H1 (cell line): ENCODE results near the gene FRMD4B. TPM values are rescaled to one million over a fixed set of nuclear protein-coding genes. Genes with fewer than 3 reads are reported as not detected.

Experiments
- CTCF ChIA-PET: fragments of 300-600 bp; sonication (Branson Sonifier 250); formaldehyde crosslinking; loops from one replicate; lab custom pipeline; 2021; ENCODE audit not compliant: partially characterized antibody; lab: Charles Lee
- POLR2A ChIA-PET: fragments of 300-600 bp; sonication (Branson Sonifier 250); formaldehyde crosslinking; loops from one replicate; lab custom pipeline; 2021; ENCODE audit warnings: inconsistent platforms; ENCODE audit not compliant: partially characterized antibody; lab: Charles Lee
- DNase-seq, 2 experiments: peaks; one replicate each; pipeline versions ENCODE4 v3.0.0 to v3.0.0-alpha.2; 2010 to 2022; ENCODE audit warnings: low spot score in 2 of 2, low read depth in 1 of 2, mixed read lengths in 1 of 2
- FAIRE-seq: peaks from 2 replicates; lab custom pipeline; 2011; peaks lifted over from hg19 to GRCh38; lab: Jason Lieb, UNC
- H2AFZ ChIP-seq: 2 replicates; pipeline ENCODE4 v1.8.1; 2012; ENCODE audit warnings: low read length, inconsistent platforms
- H2AK5ac ChIP-seq: 2 replicates; pipeline ENCODE4 v1.6.1; 2013; ENCODE audit warnings: low read depth, low read length
- H2BK120ac ChIP-seq: replicated peaks from 2 replicates; pipeline ENCODE3; 2013; ENCODE audit warnings: low read depth, low read length, inconsistent platforms
- H2BK12ac ChIP-seq: 2 replicates; pipeline ENCODE4 v1.6.1; 2013; ENCODE audit warnings: low read depth, low read length
- H2BK15ac ChIP-seq: 2 replicates; pipeline ENCODE4 v1.6.1; 2013; ENCODE audit warnings: low read length
- H2BK20ac ChIP-seq: 2 replicates; pipeline ENCODE4 v1.6.1; 2013; ENCODE audit warnings: low read length
- H2BK5ac ChIP-seq: 2 replicates; pipeline ENCODE4 v1.6.1; 2013; ENCODE audit warnings: low read depth, low read length
- H3K14ac ChIP-seq: 2 replicates; pipeline ENCODE4 v1.6.1; 2013; ENCODE audit warnings: inconsistent platforms; ENCODE audit not compliant: insufficient read length
- H3K18ac ChIP-seq: 2 replicates; pipeline ENCODE4 v1.6.1; 2013; ENCODE audit warnings: low read length; ENCODE audit errors: extremely low read depth
- H3K23ac ChIP-seq: 2 replicates; pipeline ENCODE4 v1.6.1; 2013; ENCODE audit warnings: inconsistent platforms; ENCODE audit not compliant: insufficient read length
- H3K23me2 ChIP-seq: 2 replicates; pipeline ENCODE4 v1.6.1; 2013; ENCODE audit warnings: low read depth, low read length
- H3K27ac ChIP-seq: 2 replicates; pipeline ENCODE4 v1.6.1; 2011; ENCODE audit warnings: low read depth, low read length, inconsistent platforms
- H3K27me3 ChIP-seq, 4 experiments: replicated peaks in 1 of 4; 1 replicate in 1 of 4; 2 replicates in 3 of 4; pipeline versions ENCODE4 v1.6.1 to v1.8.1; 2011 to 2013; ENCODE audit warnings: low read length in 3 of 4, mild to moderate bottlenecking in 3 of 4, inconsistent platforms in 2 of 4, mixed read lengths in 2 of 4, moderate library complexity in 1 of 4; ENCODE audit not compliant: control insufficient read depth in 3 of 4, insufficient read depth in 3 of 4; ENCODE audit errors: extremely low read depth in 1 of 4
- H3K36me3 ChIP-seq, 4 experiments: 2 replicates each; pipeline versions ENCODE4 v1.6.1 to v1.8.1; 2011 to 2013; ENCODE audit warnings: mild to moderate bottlenecking in 4 of 4, low read length in 3 of 4, moderate library complexity in 2 of 4, control low read depth in 1 of 4, inconsistent platforms in 1 of 4; ENCODE audit not compliant: insufficient read depth in 4 of 4, control insufficient read depth in 2 of 4
- H3K4ac ChIP-seq: replicated peaks from 2 replicates; pipeline ENCODE3; 2013; ENCODE audit warnings: low read length, low read depth, mixed read lengths, inconsistent platforms; ENCODE audit not compliant: insufficient read length
- H3K4me1 ChIP-seq, 4 experiments: replicated peaks in 1 of 4; 1 replicate in 1 of 4; 2 replicates in 3 of 4; pipeline versions ENCODE4 v1.6.1 to v1.8.1; 2011 to 2013; ENCODE audit warnings: low read length in 3 of 4, inconsistent platforms in 2 of 4, mixed read lengths in 1 of 4; ENCODE audit not compliant: insufficient read depth in 4 of 4, control insufficient read depth in 3 of 4
- H3K4me2 ChIP-seq, 2 experiments: 2 replicates each; pipeline versions ENCODE4 v1.6.1 to v1.8.1; 2011 to 2013; ENCODE audit warnings: low read depth in 2 of 2, low read length in 2 of 2, control low read depth in 1 of 2, inconsistent platforms in 1 of 2, mild to moderate bottlenecking in 1 of 2; ENCODE audit not compliant: insufficient read depth in 1 of 2
- H3K4me3 ChIP-seq, 4 experiments: fragments of 200-600, 300-600 bp in 1 of 4; sonication (generic), shearing (Covaris generic), sonication (Bioruptor Twin) in 1 of 4; 2 replicates each; pipeline versions ENCODE4 v1.5.1 to v1.8.1; 2011 to 2016; ENCODE audit warnings: low read length in 4 of 4, low read depth in 3 of 4, control low read depth in 2 of 4, inconsistent platforms in 2 of 4, mild to moderate bottlenecking in 2 of 4, mixed read lengths in 1 of 4, moderate library complexity in 1 of 4; ENCODE audit not compliant: insufficient read depth in 2 of 4; ENCODE audit errors: extremely low read depth in 1 of 4
- H3K56ac ChIP-seq: replicated peaks from 2 replicates; pipeline ENCODE3; 2013; ENCODE audit warnings: low read depth, mild to moderate bottlenecking, mixed read lengths, low read length, inconsistent platforms; ENCODE audit not compliant: insufficient read length
- H3K79me1 ChIP-seq: 2 replicates; pipeline ENCODE4 v1.6.1; 2013; ENCODE audit warnings: low read depth, low read length, control low read depth
- H3K79me2 ChIP-seq, 2 experiments: 2 replicates each; pipeline versions ENCODE4 v1.6.1 to v1.8.1; 2012 to 2013; ENCODE audit warnings: low read length in 2 of 2, mild to moderate bottlenecking in 2 of 2, inconsistent platforms in 1 of 2; ENCODE audit not compliant: insufficient read depth in 2 of 2, control insufficient read depth in 1 of 2
- H3K9ac ChIP-seq, 4 experiments: replicated peaks in 1 of 4; 1 replicate in 1 of 4; 2 replicates in 3 of 4; pipeline versions ENCODE4 v1.6.1 to v1.8.1; 2011 to 2013; ENCODE audit warnings: low read depth in 3 of 4, low read length in 3 of 4, control low read depth in 2 of 4, mild to moderate bottlenecking in 2 of 4, moderate library complexity in 2 of 4, inconsistent platforms in 1 of 4; ENCODE audit errors: extremely low read depth in 1 of 4
- H3K9me3 ChIP-seq, 2 experiments: 2 replicates each; pipeline versions ENCODE4 v1.6.1 to v1.8.1; 2012 to 2013; ENCODE audit warnings: mild to moderate bottlenecking in 2 of 2, moderate library complexity in 2 of 2, control low read depth in 1 of 2, inconsistent platforms in 1 of 2, low read depth in 1 of 2, low read length in 1 of 2, mixed read lengths in 1 of 2; ENCODE audit not compliant: insufficient read depth in 2 of 2
- H4K20me1 ChIP-seq, 2 experiments: replicated peaks in 1 of 2; 2 replicates each; pipeline versions ENCODE3 to v1.8.1; 2011 to 2013; ENCODE audit warnings: inconsistent platforms in 2 of 2, low read length in 2 of 2, mild to moderate bottlenecking in 1 of 2; ENCODE audit not compliant: insufficient read depth in 2 of 2, control insufficient read depth in 1 of 2
- H4K5ac ChIP-seq: 2 replicates; pipeline ENCODE4 v1.6.1; 2013; ENCODE audit warnings: low read length, low read depth, mixed read lengths, inconsistent platforms; ENCODE audit not compliant: insufficient read length
- H4K8ac ChIP-seq: 2 replicates; pipeline ENCODE4 v1.8.0; 2013; ENCODE audit warnings: mild to moderate bottlenecking, moderate library complexity, low read length, inconsistent platforms; ENCODE audit not compliant: insufficient read depth; ENCODE audit errors: extremely low read depth
- H4K91ac ChIP-seq: replicated peaks from 2 replicates; pipeline ENCODE3; 2013; ENCODE audit warnings: low read length, mixed read lengths, inconsistent platforms; ENCODE audit not compliant: insufficient read length
- FOSL1 ChIP-seq: IDR thresholded peaks from 2 replicates; pipeline ENCODE4 v1.6.1; 2011; ENCODE audit warnings: mild to moderate bottlenecking, low read depth, low read length, moderate library complexity; ENCODE audit not compliant: insufficient read depth
- JUN ChIP-seq: IDR thresholded peaks from 2 replicates; pipeline ENCODE4 v1.6.1; 2011; ENCODE audit warnings: low read depth, mild to moderate bottlenecking, improper control_type of control experiment, low read length
- PHF8 ChIP-seq: fragments of 200-600 bp; sonication (generic); conservative IDR thresholded peaks from 2 replicates; pipeline ENCODE4 v1.7.1; 2012; ENCODE audit warnings: low read depth, mild to moderate bottlenecking, inconsistent platforms, low read length, moderate library complexity
- SAP30 ChIP-seq: fragments of 300-600 bp; sonication (generic); IDR thresholded peaks from 2 replicates; pipeline ENCODE4 v1.7.1; 2012; ENCODE audit warnings: low read length, moderate library complexity, mild to moderate bottlenecking, inconsistent platforms; ENCODE audit not compliant: insufficient read depth, insufficient replicate concordance
- SIN3A ChIP-seq, 2 experiments: IDR thresholded peaks in 1 of 2; conservative IDR thresholded peaks in 1 of 2; 2 replicates each; pipeline ENCODE4 v1.6.1; 2011 to 2012; ENCODE audit warnings: low read length in 2 of 2, improper control_type of control experiment in 1 of 2, low read depth in 1 of 2, mild to moderate bottlenecking in 1 of 2
- TAF1 ChIP-seq: IDR thresholded peaks from 2 replicates; pipeline ENCODE4 v1.6.1; 2011; ENCODE audit warnings: mild to moderate bottlenecking, low read depth, low read length
- ZNF274 ChIP-seq: IDR thresholded peaks from 2 replicates; pipeline ENCODE4 v1.7.0; 2012; ENCODE audit warnings: low read length, borderline replicate concordance; ENCODE audit errors: extremely low read depth
- polyA plus RNA-seq, 7 experiments: library from polyadenylated mRNA; depleted of rRNA in 3 of 7; stranded (reverse) in 5 of 7; unstranded in 2 of 7; fragments of >200 nt in 5 of 7; fragments of 200-250 nt in 2 of 7; gene quantifications; 1 replicate in 5 of 7; 2 replicates in 1 of 7; 4 replicates in 1 of 7; pipeline versions ENCODE4 v1.2.1 to v1.2.3, GENCODE V29; 2011 to 2013; ENCODE audit warnings: missing spikeins in 2 of 7, mixed read lengths in 2 of 7
- total RNA-seq: library from RNA; stranded (reverse); fragmentation: NEBNext Ultra II Directional; extraction: Animal tissue kit (Norgen Biotek cat#: 25700); gene quantifications from 2 replicates; pipeline ENCODE4 v1.2.1, GENCODE V29; 2021

The FRMD4B gene
- total and polyA plus RNA-seq, 2 of the 8 experiments (the other 6 are each of a cell fraction or from before 2014, with no cell fraction given), result 2.7 to 7.2 TPM

GRCh38 chr3:69209413-69209812 is 176.5 kb downstream of the FRMD4B start:
- Histone ChIP-seq H3K27ac (no peak overlapping the region), H3K14ac (no peak overlapping the region), H2BK120ac (no peak overlapping the region), H2BK5ac (no peak overlapping the region), H3K79me1 (no peaks in the 10 kb centered on the region), H4K20me1 (no peaks in the 10 kb centered on the region), H3K9me3 (no peaks in the 10 kb centered on the region), H2BK20ac (no peak overlapping the region), H3K23ac (no peak overlapping the region), H3K36me3 (no peaks in the 10 kb centered on the region), H3K4me1 (no peaks in the 10 kb centered on the region), H4K8ac (no peak overlapping the region), H3K27me3 (no peaks in the 10 kb centered on the region), H2AK5ac (no peak overlapping the region), H3K23me2 (no peaks in the 10 kb centered on the region), H2BK12ac (no peak overlapping the region), H4K5ac (no peak overlapping the region), H3K4ac (no peak overlapping the region), H3K56ac (no peak overlapping the region), H3K18ac (no peak overlapping the region), H3K4me3 (no peak overlapping the region), H2AFZ (no peak overlapping the region), H3K79me2 (no peaks in the 10 kb centered on the region), H2BK15ac (no peak overlapping the region), H3K4me2 (no peak overlapping the region), H3K9ac (no peak overlapping the region), H4K91ac (no peak overlapping the region)
- DNase-seq (no peak), FAIRE-seq (no peak)
- ChIA-PET CTCF (interaction anchor here (0.6 to 1.9 kb wide), 6 partner anchors 9 to 104 kb away, joined by 3 to 9 read pairs (median 3); no protein-coding TSS in a partner anchor), POLR2A (no interaction called here)
- TF ChIP-seq JUN (no peak), ZNF274 (no peak), SIN3A (conservative IDR thresholded peaks at IDR 0.05 in 1 of 2, IDR thresholded peaks at IDR 0.05 in 1 of 2; ENCODE audit: low read depth in 1 of 2, low read length in 2 of 2) (no peak), SAP30 (no peak), FOSL1 (no peak), PHF8 (no peak), TAF1 (no peak)
